Transverse colon (tissue), 4 donors: ENCODE data around the gene RFTN1. TPM values are rescaled to one million over a fixed set of nuclear protein-coding genes. Genes with fewer than 3 reads are reported as not detected.

Experiments
- DNase-seq: peaks from one replicate; pipeline ENCODE4 v3.0.0-alpha.2; 2019
- H3K27ac ChIP-seq, 4 donors: fragments of 200-600 bp; sonication (generic); 2 replicates each; pipeline ENCODE4 v1.5.1; 2016 to 2018; ENCODE audit warnings: inconsistent platforms in 4 of 4
- H3K27me3 ChIP-seq: fragments of 200-600 bp; sonication (generic); 2 replicates; pipeline ENCODE4 v1.5.1; 2017; ENCODE audit warnings: inconsistent platforms
- H3K36me3 ChIP-seq, 4 donors: fragments of 200-600 bp; sonication (generic); 2 replicates each; pipeline ENCODE4 v1.5.1; 2017 to 2019; ENCODE audit warnings: inconsistent platforms in 4 of 4
- H3K4me1 ChIP-seq, 4 donors: fragments of 200-600 bp; sonication (generic); 2 replicates each; pipeline ENCODE4 v1.5.1; 2017 to 2020; ENCODE audit warnings: inconsistent platforms in 4 of 4
- H3K4me3 ChIP-seq, 4 donors: fragments of 200-600 bp; sonication (generic); 1 replicate in 1 of 4; 2 replicates in 3 of 4; pipeline versions ENCODE4 v1.5.1 to v1.6.1; 2017 to 2019; ENCODE audit warnings: inconsistent platforms in 4 of 4
- H3K9me3 ChIP-seq, 2 donors: fragments of 200-600 bp; sonication (generic); 2 replicates each; pipeline ENCODE4 v1.5.1; 2017 to 2019; ENCODE audit warnings: inconsistent platforms in 2 of 2
- CTCF ChIP-seq, 5 experiments: fragments of 200-600 bp in 3 of 5; fragments of 450-650 bp in 2 of 5; sonication (generic) in 3 of 5; IDR thresholded peaks; 1 replicate in 2 of 5; 2 replicates in 3 of 5; pipeline ENCODE4 v1.5.1; 2016 to 2017; ENCODE audit warnings: antibody characterized with exemption in 5 of 5, inconsistent platforms in 3 of 5, mild to moderate bottlenecking in 2 of 5, moderate library complexity in 1 of 5
- EP300 ChIP-seq: sonication (generic); formaldehyde crosslinking; IDR thresholded peaks from one replicate; pipeline ENCODE4 v1.6.1; 2017; ENCODE audit warnings: antibody characterized with exemption, low read depth
- POLR2A ChIP-seq: fragments of 450-650 bp; IDR thresholded peaks from one replicate; pipeline ENCODE4 v1.6.1; 2016; ENCODE audit warnings: antibody characterized with exemption, mild to moderate bottlenecking, moderate library complexity
- POLR2AphosphoS5 ChIP-seq, 3 donors: sonication (generic); formaldehyde crosslinking; IDR thresholded peaks; one replicate each; pipeline ENCODE4 v1.6.1; 2016; ENCODE audit warnings: antibody characterized with exemption in 3 of 3
- WGBS, 2 donors: methylation state at CpG; one replicate each; pipeline ENCODE4 v1.1.5; 2018; ENCODE audit warnings: low coverage in 1 of 2; 5-methylcytosine and 5-hydroxymethylcytosine counted together
- in situ Hi-C, 4 donors: fragments of 200-750 bp; cut with MboI; loops; one replicate each; pipeline versions ENCODE4 v1.15.0 to v1.15.1; 2017; ENCODE audit warnings: low sequenced_read_pairs in 3 of 4, low pct_ligation_motif_present in 1 of 4, low pct_unique_long_range_greater_than_20kb in 1 of 4
- intact Hi-C: fragments of 100-400 bp; cut with DNase I; formaldehyde crosslinking; loops from one replicate; pipeline ENCODE4 v1.15.1; 2023; ENCODE audit warnings: low total_unique reads
- total RNA-seq, 4 donors: library from RNA; depleted of rRNA; stranded (reverse); fragments of >200 nt; gene quantifications; one replicate each; pipeline ENCODE4 v1.1.0, GENCODE V29; 2016

The RFTN1 gene
- total RNA-seq, 4 donors from 2014 or later, result 6.7 to 25.7 (median 15.7) TPM

DNA sequence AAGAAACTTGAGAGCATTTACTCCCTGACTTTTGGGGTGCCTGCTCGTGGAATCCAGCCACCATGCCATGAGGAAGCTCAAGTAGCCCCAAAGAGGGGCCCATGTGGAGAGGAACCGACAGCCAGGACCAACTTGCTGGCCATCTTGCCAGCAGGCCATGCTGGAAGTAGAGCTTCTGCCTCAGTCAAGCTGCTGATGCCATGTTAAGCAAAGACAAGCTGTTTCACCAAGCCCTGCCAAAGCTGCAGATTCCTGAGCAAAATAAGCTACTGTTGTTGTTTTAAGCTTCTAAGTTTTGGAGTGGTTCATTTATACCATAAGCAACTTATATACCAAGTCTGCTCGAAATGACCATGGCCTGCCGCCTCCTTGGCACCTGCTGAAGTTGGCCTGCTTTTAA, 14.1 kb downstream of the RFTN1 start:
- no peak for TF ChIP-seq POLR2A
- no peak for TF ChIP-seq CTCF (IDR thresholded peaks at IDR 0.05)
- TF ChIP-seq EP300, result no peak
- Histone ChIP-seq H3K36me3 (no peaks in the 10 kb centered on the region), H3K4me1 (peaks cover 0 to 10% (median 0%) of the 10 kb centered on the region in 4 donors), H3K9me3 (no peaks in the 10 kb centered on the region), H3K4me3 (no peak overlapping the region), H3K27ac (no peak overlapping the region), H3K27me3 (no peaks in the 10 kb centered on the region)
- whole genome bisulfite sequencing, 2 donors, result 93% methylated on average over 4 of the region's 4 CpGs; no CpG with 5 or more reads in 1 of the 2 donors
- intact Hi-C loops (no loop called here), in situ Hi-C loops (no loop called here)
- no peak for DNase-seq

- 70 to 76% methylated on average over 4 to 5 of the region's 5 CpGs for WGBS, 2 donors
- TF ChIP-seq EP300, result no peak
- no peak for TF ChIP-seq CTCF (IDR thresholded peaks at IDR 0.05)
- TF ChIP-seq POLR2A, result no peak
- TF ChIP-seq POLR2AphosphoS5 (IDR thresholded peaks at IDR 0.05), result no peak
- intact Hi-C loops, result no loop called here
- H3K4me1 ChIP-seq, result peaks cover 0 to 12% (median 0%) of the 10 kb centered on the region in 4 donors
- no peak overlapping the region for H3K27ac ChIP-seq
- H3K4me3 ChIP-seq, result no peak overlapping the region
- H3K9me3 ChIP-seq, result no peaks in the 10 kb centered on the region
- no peaks in the 10 kb centered on the region for H3K27me3 ChIP-seq
- H3K36me3 ChIP-seq, result no peaks in the 10 kb centered on the region
- DNase-seq, result no peak
- in situ Hi-C loops, result no loop called here
Measured at GRCh38 chr3:16498130-16498890, 15.2 kb downstream of the RFTN1 start.

GRCh38 chr3:16496408-16497222, 16.9 kb downstream of the RFTN1 start:
- Histone ChIP-seq H3K27me3 (no peaks in the 10 kb centered on the region), H3K27ac (no peak overlapping the region), H3K9me3 (no peaks in the 10 kb centered on the region), H3K4me3 (no peak overlapping the region), H3K4me1 (peaks cover 0 to 12% (median 0%) of the 10 kb centered on the region in 4 donors), H3K36me3 (no peaks in the 10 kb centered on the region)
- in situ Hi-C loops, result no loop called here
- DNase-seq, result no peak
- TF ChIP-seq CTCF (IDR thresholded peaks at IDR 0.05), result no peak
- no peak for TF ChIP-seq POLR2A
- no peak for TF ChIP-seq POLR2AphosphoS5 (IDR thresholded peaks at IDR 0.05)
- TF ChIP-seq EP300, result no peak
- intact Hi-C loops, result no loop called here
- WGBS, 2 donors, result 62 to 66% methylated on average over 6 to 10 of the region's 10 CpGs

DNA sequence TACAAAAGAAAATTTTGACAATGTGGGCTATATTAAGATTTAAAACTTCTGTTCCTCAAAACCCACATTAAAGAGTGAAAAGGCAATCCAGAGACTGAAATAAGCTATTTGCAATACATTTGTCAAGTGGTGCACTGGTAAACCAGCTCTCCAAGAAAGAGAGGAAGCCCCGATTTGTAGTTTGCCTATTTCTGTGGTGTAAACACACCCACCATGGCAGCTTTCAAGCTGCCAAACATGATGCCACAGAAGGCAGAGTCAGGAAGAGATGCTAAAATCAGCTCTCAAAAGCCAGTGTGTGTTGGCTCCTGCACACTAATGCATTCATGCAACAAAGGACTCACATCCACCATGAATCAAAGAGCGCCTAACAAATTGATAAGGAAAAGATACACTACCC, 17.5 kb downstream of the RFTN1 start:
- WGBS, 2 donors, result 69 to 83% methylated on average over 1 to 2 of the region's 2 CpGs
- Histone ChIP-seq H3K27me3 (no peaks in the 10 kb centered on the region), H3K36me3 (no peaks in the 10 kb centered on the region), H3K9me3 (no peaks in the 10 kb centered on the region), H3K27ac (no peak overlapping the region), H3K4me3 (no peak overlapping the region), H3K4me1 (peaks cover 0 to 12% (median 0%) of the 10 kb centered on the region in 4 donors)
- in situ Hi-C loops, result no loop called here
- intact Hi-C loops, result no loop called here
- TF ChIP-seq CTCF (IDR thresholded peaks at IDR 0.05), result no peak
- no peak for TF ChIP-seq POLR2A
- no peak for TF ChIP-seq POLR2AphosphoS5 (IDR thresholded peaks at IDR 0.05)
- no peak for TF ChIP-seq EP300
- DNase-seq, result no peak
